ENCODE measurements around the gene DMD.

- no peak for TF ChIP-seq CTCF (IDR thresholded peaks at IDR 0.05)
- TF ChIP-seq POLR2A (IDR thresholded peaks at IDR 0.05), result no peak
Observed at GRCh38 chrX:31608638-31609037, 1602.7 kb downstream of the DMD start.

All from ovary (tissue), 3 donors.